HEK293T (cell line): ENCODE results near the gene PARP12.

Experiments
- CTCF ChIA-PET: fragments of 350-600 bp; formaldehyde crosslinking; extraction: SDS; loops from one replicate; lab custom pipeline; 2021; ENCODE audit warnings: antibody characterized with exemption, inconsistent platforms; lab: Yijun Ruan, JAX
- POLR2A ChIA-PET: fragments of 350-600 bp; formaldehyde crosslinking; extraction: SDS; loops from one replicate; lab custom pipeline; 2020; ENCODE audit warnings: antibody characterized with exemption, inconsistent platforms; lab: Yijun Ruan, JAX
- DNase-seq: peaks from one replicate; pipeline ENCODE4 v3.0.0; 2012; ENCODE audit warnings: mixed read lengths; ENCODE audit errors: extremely low spot score
- ARNT ChIP-seq: fragments of 450-650 bp; IDR thresholded peaks from 2 replicates; pipeline ENCODE4 v1.6.1; 2017; ENCODE audit warnings: mild to moderate bottlenecking
- BHLHE40 ChIP-seq: fragments of 450-650 bp; IDR thresholded peaks from 2 replicates; pipeline ENCODE4 v1.6.1; 2016; ENCODE audit warnings: mild to moderate bottlenecking, moderate library complexity, borderline replicate concordance
- CTBP1 ChIP-seq: fragments of 450-650 bp; IDR thresholded peaks from 2 replicates; pipeline ENCODE4 v1.6.1; 2016; ENCODE audit warnings: borderline replicate concordance
- ELF4 ChIP-seq: fragments of 450-650 bp; IDR thresholded peaks from 2 replicates; pipeline ENCODE4 v1.6.1; 2017; ENCODE audit warnings: antibody characterized with exemption
- FOXA1 ChIP-seq: fragments of 450-650 bp; IDR thresholded peaks from 2 replicates; pipeline ENCODE4 v1.6.1; 2016; ENCODE audit warnings: mild to moderate bottlenecking
- FOXK2 ChIP-seq: fragments of 450-650 bp; IDR thresholded peaks from 2 replicates; pipeline ENCODE4 v1.6.1; 2016; ENCODE audit warnings: mild to moderate bottlenecking
- FOXM1 ChIP-seq: fragments of 450-650 bp; IDR thresholded peaks from 2 replicates; pipeline ENCODE4 v1.6.1; 2017; ENCODE audit warnings: mild to moderate bottlenecking, borderline replicate concordance
- HDGF ChIP-seq: fragments of 450-650 bp; IDR thresholded peaks from 2 replicates; pipeline ENCODE4 v1.6.1; 2017; ENCODE audit warnings: antibody characterized with exemption, borderline replicate concordance
- L3MBTL2 ChIP-seq: fragments of 450-650 bp; conservative IDR thresholded peaks from 2 replicates; pipeline ENCODE4 v1.6.1; 2016; ENCODE audit warnings: mild to moderate bottlenecking
- LEF1 ChIP-seq: fragments of 450-650 bp; IDR thresholded peaks from 2 replicates; pipeline ENCODE4 v1.6.1; 2017; ENCODE audit warnings: mild to moderate bottlenecking, borderline replicate concordance
- NFRKB ChIP-seq: fragments of 450-650 bp; IDR thresholded peaks from 2 replicates; pipeline ENCODE4 v1.6.1; 2016; ENCODE audit warnings: mild to moderate bottlenecking, moderate library complexity
- SP1 ChIP-seq: fragments of 450-650 bp; IDR thresholded peaks from 2 replicates; pipeline ENCODE4 v1.6.1; 2017
- SUZ12 ChIP-seq: fragments of 450-650 bp; IDR thresholded peaks from 2 replicates; pipeline ENCODE4 v1.6.1; 2016; ENCODE audit warnings: mild to moderate bottlenecking
- TARDBP ChIP-seq: fragments of 450-650 bp; IDR thresholded peaks from 2 replicates; pipeline ENCODE4 v1.6.1; 2016
- ZNF384 ChIP-seq: fragments of 450-650 bp; IDR thresholded peaks from 2 replicates; pipeline ENCODE4 v1.6.1; 2016
- TF ChIP-seq, protein P1 (sequence below): fragments of 450-650 bp; IDR thresholded peaks from 2 replicates; pipeline ENCODE4 v1.6.1; 2016

The PARP12 gene

GRCh38 chr7:140041659-140042385 is 20.9 kb downstream of the PARP12 start:
- TF ChIP-seq L3MBTL2 (no peak), SP1 (no peak), ELF4 (no peak), ZNF384 (no peak), FOXA1 (no peak), CTBP1 (no peak), SUZ12 (no peak), FOXK2 (no peak), ARNT (no peak), LEF1 (no peak), NFRKB (no peak), TARDBP (no peak), FOXM1 (no peak)
- TF ChIP-seq, protein P1, sequence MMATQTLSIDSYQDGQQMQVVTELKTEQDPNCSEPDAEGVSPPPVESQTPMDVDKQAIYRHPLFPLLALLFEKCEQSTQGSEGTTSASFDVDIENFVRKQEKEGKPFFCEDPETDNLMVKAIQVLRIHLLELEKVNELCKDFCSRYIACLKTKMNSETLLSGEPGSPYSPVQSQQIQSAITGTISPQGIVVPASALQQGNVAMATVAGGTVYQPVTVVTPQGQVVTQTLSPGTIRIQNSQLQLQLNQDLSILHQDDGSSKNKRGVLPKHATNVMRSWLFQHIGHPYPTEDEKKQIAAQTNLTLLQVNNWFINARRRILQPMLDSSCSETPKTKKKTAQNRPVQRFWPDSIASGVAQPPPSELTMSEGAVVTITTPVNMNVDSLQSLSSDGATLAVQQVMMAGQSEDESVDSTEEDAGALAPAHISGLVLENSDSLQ, result no peak
- DNase-seq, result no peak
- CTCF ChIA-PET, result no interaction called here
- POLR2A ChIA-PET, result no interaction called here

GRCh38 chr7:140039896-140040295 is 22.9 kb downstream of the PARP12 start:
- no peak for DNase-seq
- ChIA-PET CTCF (no interaction called here), POLR2A (no interaction called here)
- TF ChIP-seq ELF4 (no peak), CTBP1 (no peak), SP1 (no peak), TARDBP (no peak), HDGF (no peak), LEF1 (no peak), FOXK2 (no peak), FOXA1 (no peak), BHLHE40 (no peak), SUZ12 (no peak), ARNT (no peak), NFRKB (no peak), FOXM1 (no peak), ZNF384 (no peak), L3MBTL2 (no peak)
- TF ChIP-seq, protein P1, result no peak

GRCh38 chr7:140039066-140039465 is 23.7 kb downstream of the PARP12 start:
- no peak for DNase-seq
- ChIA-PET CTCF (no interaction called here), POLR2A (no interaction called here)
- TF ChIP-seq CTBP1 (no peak), LEF1 (no peak), SP1 (no peak), ELF4 (no peak), FOXA1 (no peak), FOXK2 (no peak), HDGF (no peak), L3MBTL2 (no peak), NFRKB (no peak), SUZ12 (no peak), BHLHE40 (no peak), ARNT (no peak), TARDBP (no peak), ZNF384 (no peak), FOXM1 (no peak)
- TF ChIP-seq, protein P1, result no peak

GRCh38 chr7:140036224-140036962 is 26.4 kb downstream of the PARP12 start:
- POLR2A ChIA-PET, result no interaction called here
- no peak for TF ChIP-seq NFRKB
- TF ChIP-seq SUZ12, result no peak
- TF ChIP-seq FOXK2, result no peak
- no peak for TF ChIP-seq HDGF
- no peak for TF ChIP-seq ZNF384
- DNase-seq, result no peak
- CTCF ChIA-PET, result no interaction called here

DNA sequence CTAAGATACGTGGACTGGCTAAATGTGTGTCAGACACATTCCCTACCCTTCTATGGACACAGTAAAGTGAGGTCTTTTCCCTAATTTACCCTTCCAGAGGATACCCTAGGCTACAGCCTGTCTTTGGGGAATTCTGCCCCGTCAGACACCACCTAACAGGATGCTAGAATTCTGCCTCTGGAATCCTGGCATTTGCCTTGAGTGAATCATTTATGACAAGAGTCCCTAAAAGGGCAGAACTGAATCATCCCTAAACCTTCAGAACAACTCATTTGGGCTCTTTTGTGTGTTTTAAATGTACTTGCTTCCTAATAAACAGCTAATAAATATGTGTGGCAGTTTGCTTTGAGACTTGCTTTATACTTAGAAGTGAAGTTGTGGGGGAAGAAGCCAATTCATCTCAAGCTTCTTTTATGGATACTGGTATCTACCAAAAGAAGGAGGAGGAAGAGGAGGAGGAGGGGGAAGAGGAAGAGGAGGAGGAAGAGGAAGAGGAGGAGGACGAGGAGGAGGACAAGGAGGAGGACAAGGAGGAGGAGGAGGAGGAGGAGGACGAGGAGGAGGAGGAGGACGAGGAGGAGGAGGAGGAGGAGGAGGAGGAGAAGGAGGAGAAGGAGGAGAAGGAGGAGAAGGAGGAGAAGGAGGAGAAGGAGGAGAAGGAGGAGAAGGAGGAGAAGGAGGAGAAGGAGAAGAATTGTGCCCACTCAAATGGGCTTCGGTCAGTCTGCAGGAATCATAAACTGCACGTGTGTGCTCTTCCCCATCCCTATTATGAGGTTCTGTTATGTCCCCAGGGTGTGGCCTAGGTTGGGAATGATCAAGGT is 27.1 kb downstream of the PARP12 start:
- ChIA-PET CTCF (interaction anchor here (1.2 kb wide), 1 partner anchor 30 kb away, joined by 3 read pairs; no protein-coding TSS in a partner anchor), POLR2A (no interaction called here)
- no peak for DNase-seq
- TF ChIP-seq ZNF384, result no peak
- no peak for TF ChIP-seq FOXA1
- TF ChIP-seq SP1, result no peak
- TF ChIP-seq BHLHE40, result no peak
- TF ChIP-seq HDGF, result no peak
- TF ChIP-seq L3MBTL2, result no peak
- no peak for TF ChIP-seq LEF1
- no peak for TF ChIP-seq TARDBP
